ENCODE data around the gene HCFC1.

Gene HCFC1

GRCh38 chrX:153924149-153924861 lies 47.3 kb downstream of the HCFC1 start:
- no peak for DNase-seq (ENCODE audit: low read depth in 2 of 2)

DNA sequence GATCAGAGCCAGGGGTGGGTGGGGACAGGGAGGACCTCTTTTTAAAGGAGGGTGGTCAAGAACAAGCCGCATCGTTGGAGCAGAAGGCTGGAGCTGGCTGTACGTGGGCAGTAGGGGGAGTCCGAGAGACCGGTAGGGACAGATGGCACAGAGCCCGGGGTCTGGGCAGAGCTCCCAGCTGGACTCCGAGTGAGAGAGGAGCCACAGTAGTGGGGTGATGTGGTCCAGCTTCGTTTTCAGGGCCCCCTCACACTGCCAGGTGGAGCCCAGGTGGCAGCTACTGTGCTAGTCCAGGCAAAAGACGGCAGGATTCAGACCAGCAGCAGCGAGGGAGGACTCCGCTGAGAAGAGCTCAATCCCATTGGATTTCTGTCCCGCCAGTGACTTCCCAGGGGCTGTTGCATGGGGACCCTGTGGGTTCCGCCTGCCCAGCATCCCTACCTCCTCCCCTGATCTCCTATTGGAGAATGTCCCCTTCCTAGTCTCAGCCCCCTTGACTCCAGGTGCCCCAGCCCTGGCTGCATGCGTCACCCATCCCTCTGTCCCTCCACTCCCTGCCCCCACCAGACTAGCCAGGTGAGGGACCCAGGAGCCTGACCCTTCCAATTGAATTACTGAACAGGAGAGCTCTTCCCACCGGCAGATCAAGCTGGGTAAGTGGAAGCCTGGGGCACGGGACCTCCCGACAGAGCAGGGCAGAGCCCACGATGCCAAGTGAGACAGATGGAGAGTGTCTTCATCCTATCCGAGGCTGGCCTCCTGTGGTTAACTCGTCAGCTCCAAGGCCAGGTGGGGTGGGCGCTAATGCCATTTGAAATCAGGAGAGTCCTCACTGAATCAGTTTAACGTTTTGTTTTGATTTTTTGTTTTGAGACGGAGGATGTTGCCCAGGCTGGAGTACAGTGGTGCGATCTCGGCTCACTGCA lies 48.4 kb downstream of the HCFC1 start:
- DNase-seq (ENCODE audit: low read depth in 2 of 2), result no peak

GRCh38 chrX:153921511-153922446 lies 49.8 kb downstream of the HCFC1 start:
- DNase-seq (ENCODE audit: low read depth in 2 of 2), result no peak

GRCh38 chrX:153921070-153921469 lies 50.5 kb downstream of the HCFC1 start:
- no peak for DNase-seq (ENCODE audit: low read depth in 2 of 2)

DNA sequence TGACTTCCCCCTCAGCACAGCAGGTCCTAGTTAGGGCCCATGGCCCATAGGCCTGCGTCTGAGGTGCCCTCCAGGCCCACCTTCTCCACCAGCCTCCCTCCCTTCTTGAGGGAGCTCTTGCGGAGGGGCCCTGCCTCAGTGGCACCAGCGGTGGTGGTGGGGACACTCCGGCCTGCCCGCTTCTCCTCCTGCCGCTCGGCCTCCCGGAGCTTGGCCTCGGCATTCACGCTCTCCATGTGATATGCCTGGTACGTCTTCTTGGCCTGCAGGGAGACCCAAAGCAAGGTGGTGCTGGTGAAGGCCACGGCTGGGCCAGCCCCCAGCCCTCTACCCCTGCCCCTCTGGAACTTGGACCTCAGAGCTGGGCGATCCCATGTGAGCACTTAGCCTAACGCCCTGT lies 51.1 kb downstream of the HCFC1 start:
- no peak for DNase-seq (ENCODE audit: low read depth in 2 of 2)

- DNase-seq (ENCODE audit: low read depth in 2 of 2), result no peak
Measured at GRCh38 chrX:153919281-153919680, 52.3 kb downstream of the HCFC1 start.

GRCh38 chrX:153917869-153918268 lies 53.7 kb downstream of the HCFC1 start:
- DNase-seq (ENCODE audit: low read depth in 2 of 2), result no peak

DNA sequence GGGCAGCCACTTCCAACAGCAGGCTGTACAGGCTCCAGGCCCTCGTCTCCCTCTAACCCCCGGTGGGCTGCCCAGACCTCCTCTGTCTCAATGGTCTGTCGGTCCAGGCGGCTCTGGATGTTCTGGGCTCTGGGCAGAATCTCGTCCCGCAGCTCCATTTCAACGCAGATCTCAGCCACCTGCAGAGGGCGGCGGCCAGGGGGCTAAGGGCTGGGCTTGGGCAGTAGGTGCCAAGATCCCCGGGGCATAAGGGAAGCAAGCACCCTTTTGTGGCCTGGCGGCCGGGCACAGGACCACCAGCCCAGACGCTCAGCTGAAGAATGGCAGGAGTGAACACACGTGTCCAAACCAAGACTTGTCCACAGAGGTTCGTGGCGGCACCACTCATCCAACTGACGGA lies 57.9 kb downstream of the HCFC1 start:
- DNase-seq (ENCODE audit: low read depth in 2 of 2), result no peak

- DNase-seq (ENCODE audit: low read depth in 2 of 2), result no peak
Measured at GRCh38 chrX:153913211-153913610, 58.4 kb downstream of the HCFC1 start.

- no peak for DNase-seq (ENCODE audit: low read depth in 2 of 2)
Measured at GRCh38 chrX:153911798-153912197, 59.8 kb downstream of the HCFC1 start.

- no peak for DNase-seq (ENCODE audit: low read depth in 2 of 2)
Measured at GRCh38 chrX:153910446-153910845, 61.2 kb downstream of the HCFC1 start.

DNA sequence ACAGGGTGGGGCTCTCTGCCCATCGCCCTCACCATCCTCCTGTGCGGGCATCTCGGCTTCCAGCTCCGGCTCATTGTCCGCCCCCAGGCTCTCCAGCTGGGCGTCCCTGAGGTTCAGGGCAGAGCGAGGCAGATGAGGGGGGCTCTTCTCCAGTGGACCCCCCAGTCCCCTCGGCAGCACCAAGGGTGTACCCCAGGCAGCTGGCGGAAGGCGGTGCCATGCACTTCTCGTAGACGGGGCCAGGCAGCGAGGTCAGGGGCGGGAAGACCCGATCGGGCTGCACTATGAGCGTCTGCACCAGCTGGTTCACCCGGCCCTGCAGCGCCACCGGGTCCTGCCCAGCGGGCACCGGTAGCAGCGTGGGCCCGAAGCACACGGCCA lies 61.6 kb downstream of the HCFC1 start:
- DNase-seq (ENCODE audit: low read depth in 2 of 2), result no peak

GRCh38 chrX:153909024-153909979 lies 62.3 kb downstream of the HCFC1 start:
- DNase-seq (ENCODE audit: low read depth in 2 of 2), result no peak

- DNase-seq (ENCODE audit: low read depth in 2 of 2), result no peak
Measured at GRCh38 chrX:153908219-153908860, 63.3 kb downstream of the HCFC1 start.

DNA sequence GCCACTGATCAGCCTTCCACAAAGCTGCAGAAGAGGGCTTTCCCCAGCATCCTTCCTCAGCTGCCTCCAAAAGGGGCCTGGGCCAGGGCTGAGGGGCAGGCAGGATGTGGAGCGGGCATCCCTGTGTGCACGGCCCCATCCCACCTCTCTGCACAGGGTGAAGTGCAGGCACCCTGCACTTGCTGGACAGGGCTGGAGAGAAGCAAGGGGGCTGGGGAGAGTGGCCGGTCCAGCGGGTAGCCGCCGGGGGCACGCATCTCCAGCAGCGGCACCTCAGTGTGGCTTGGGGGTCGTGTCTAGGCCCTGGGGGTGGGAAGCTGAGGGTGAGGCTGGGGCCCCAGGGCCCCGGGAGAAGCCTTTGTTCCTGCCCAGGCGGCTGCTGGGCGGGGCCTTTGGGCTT lies 64.2 kb downstream of the HCFC1 start:
- DNase-seq (ENCODE audit: low read depth in 2 of 2), result no peak

- DNase-seq (ENCODE audit: low read depth in 2 of 2), result no peak
Measured at GRCh38 chrX:153906126-153906917, 65.3 kb downstream of the HCFC1 start.

DNA sequence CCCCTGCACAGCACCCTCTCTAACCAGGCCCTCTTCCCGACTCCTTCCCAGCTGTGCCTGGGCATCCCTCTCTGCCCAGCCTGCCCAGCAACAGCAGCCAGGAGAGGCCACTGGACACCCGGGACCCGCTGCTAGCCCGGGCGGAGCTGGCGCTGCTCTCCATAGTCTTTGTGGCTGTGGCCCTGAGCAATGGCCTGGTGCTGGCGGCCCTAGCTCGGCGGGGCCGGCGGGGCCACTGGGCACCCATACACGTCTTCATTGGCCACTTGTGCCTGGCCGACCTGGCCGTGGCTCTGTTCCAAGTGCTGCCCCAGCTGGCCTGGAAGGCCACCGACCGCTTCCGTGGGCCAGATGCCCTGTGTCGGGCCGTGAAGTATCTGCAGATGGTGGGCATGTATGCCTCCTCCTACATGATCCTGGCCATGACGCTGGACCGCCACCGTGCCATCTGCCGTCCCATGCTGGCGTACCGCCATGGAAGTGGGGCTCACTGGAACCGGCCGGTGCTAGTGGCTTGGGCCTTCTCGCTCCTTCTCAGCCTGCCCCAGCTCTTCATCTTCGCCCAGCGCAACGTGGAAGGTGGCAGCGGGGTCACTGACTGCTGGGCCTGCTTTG lies 66.0 kb downstream of the HCFC1 start:
- DNase-seq (ENCODE audit: low read depth in 2 of 2), result no peak

- DNase-seq (ENCODE audit: low read depth in 2 of 2), result no peak
Measured at GRCh38 chrX:153903991-153904957, 67.3 kb downstream of the HCFC1 start, which contains the start of gene AVPR2. AVPR2 (plus strand) TSS chrX:153904673; CDS start chrX:153905146, 473 bp downstream.
